HG03558 (cell line): ENCODE data around the gene PROX2.

ENCODE experiments used
- ATAC-seq: cut with Tn5 transposase; IDR thresholded peaks from one replicate; pipeline ENCODE4 v1.9.1; 2021; ENCODE audit warnings: moderate number of reproducible peaks; ENCODE audit not compliant: unreplicated experiment; ENCODE audit errors: extremely low read depth

Gene PROX2

GRCh38 chr14:74882103-74882920 is 6.4 kb upstream of the PROX2 start:
- peak; percentile 15 for ATAC-seq

DNA sequence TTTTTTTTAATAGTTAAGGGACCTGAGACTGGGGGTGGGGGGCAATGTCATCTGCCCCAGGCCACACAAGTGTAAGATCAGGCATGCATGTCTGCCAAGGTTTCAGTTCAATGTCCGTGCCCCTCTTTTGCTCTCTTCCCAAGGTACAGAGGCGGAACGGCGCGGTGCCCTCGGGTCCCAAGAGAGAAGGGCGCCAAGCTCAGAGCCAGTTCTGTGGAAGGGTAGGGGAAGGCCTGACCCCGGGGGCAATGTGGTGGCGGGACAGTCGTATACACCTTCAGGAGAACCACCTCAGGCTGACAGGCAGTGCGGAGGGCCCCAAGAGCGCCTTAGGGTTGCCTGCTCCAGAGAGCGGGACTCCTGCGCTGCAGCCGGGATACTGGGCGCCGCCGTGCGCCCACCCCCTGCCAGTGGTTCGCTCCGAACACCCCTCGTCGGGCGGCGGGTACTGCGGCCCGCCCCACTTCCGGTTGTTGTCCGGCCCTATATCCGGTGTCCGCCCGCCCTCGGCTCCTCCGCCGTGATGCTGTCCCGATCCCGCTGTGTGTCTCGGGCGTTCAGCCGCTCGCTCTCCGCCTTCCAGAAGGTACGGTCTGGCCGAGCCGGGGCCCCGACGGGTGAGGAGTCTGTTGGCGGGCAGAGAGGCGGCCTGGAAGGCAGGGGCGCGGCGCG is 5.6 kb upstream of the PROX2 start, which contains the start of gene DLST:
TSS of gene DLST (plus strand) at position 486 of the 672 bp plus-strand sequence. CDS start at position 524, 38 bp downstream.
- ATAC-seq, result peak; percentile 78

- ATAC-seq, result no peak
Observed at GRCh38 chr14:74879427-74880182, 3.7 kb upstream of the PROX2 start.

DNA sequence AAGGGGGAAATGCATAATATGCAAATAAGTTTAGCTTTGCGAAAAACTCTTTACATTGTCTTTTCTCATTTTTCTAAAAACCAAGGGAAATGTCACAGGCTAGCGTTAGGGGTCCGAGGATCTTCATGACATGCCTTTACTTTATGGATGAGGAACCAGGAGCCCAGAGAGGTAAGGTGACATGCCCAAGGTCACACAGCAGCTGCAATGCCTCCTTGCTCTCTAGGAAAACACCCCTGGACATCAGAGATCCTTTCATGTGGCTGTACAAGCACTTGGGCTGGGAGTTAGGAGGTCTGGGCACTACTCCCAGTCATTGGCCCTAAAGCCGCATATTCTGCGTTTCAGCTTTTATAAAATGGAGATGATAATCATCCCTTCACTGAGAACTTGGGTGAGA is 741 bp downstream of the PROX2 start:
- no peak for ATAC-seq

GRCh38 chr14:74871819-74872218 is 4.1 kb downstream of the PROX2 start:
- ATAC-seq, result no peak

- ATAC-seq, result no peak
Observed at GRCh38 chr14:74868739-74869138, 7.2 kb downstream of the PROX2 start.

DNA sequence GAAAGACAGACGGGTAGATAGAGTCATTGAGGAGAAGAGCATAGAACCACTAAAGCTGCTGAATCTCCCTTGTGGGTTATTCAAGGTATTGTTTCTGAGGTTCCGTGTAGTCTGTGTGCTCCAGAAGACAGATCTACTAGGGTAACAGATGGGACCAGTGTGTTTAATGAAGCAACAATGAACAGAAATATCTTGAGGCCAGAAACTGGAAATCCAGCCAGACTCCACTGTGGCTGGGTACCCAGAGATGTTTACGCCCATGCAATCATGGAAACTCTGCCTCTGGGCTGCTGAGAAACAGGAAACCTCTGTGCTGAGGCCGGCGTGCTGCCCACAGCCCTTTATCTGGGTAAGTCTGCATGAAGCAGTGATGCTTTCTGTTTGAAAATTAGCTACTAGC is 8.3 kb downstream of the PROX2 start:
- no peak for ATAC-seq

- ATAC-seq, result no peak
Observed at GRCh38 chr14:74866708-74867389, 9.1 kb downstream of the PROX2 start.

DNA sequence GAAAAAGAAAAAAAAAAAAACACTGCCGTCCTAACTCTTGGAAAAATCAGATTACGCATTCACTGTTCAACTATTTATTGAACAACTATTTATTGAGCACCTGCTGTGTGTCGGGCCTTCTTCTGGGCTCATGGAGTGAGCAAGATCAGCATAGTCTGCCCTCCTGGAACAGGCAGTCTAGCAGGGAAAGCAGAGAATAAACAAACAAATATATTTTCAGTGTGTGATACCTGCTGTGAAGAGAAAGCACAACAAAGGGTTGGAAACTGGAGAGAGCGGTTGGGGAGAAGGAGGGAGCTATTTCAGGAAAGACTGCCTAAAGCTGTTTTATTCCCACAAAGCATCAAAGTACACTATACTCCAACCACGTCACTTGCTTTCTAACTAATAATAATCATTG is 10.8 kb downstream of the PROX2 start:
- ATAC-seq, result no peak

DNA sequence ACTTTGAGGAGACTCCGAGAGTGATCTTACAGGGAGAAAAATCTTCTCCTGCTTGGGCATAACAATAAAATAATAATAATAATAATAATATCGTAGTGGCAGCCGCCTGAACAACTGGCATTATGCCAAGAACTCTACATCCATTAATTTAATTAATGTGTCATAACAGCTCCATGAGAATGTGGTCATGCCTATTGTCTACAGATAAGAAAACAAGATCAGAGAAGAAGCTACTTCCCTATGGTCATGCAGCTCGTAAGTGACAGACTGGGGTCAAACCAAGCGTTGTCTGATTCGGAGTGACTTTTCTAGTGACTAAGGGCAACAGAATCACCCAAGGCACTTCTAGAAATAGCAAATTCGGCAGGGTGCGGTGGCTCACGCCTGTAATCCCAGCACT is 11.7 kb downstream of the PROX2 start:
- ATAC-seq, result no peak

- no peak for ATAC-seq
Observed at GRCh38 chr14:74863274-74863673, 12.7 kb downstream of the PROX2 start.

GRCh38 chr14:74861734-74862090 is 14.2 kb downstream of the PROX2 start:
- no peak for ATAC-seq

GRCh38 chr14:74860899-74861733 is 14.8 kb downstream of the PROX2 start:
- no peak for ATAC-seq

- ATAC-seq, result no peak
Observed at GRCh38 chr14:74859757-74860552, 16.0 kb downstream of the PROX2 start.

- ATAC-seq, result no peak
Observed at GRCh38 chr14:74858022-74858421, 17.9 kb downstream of the PROX2 start.

DNA sequence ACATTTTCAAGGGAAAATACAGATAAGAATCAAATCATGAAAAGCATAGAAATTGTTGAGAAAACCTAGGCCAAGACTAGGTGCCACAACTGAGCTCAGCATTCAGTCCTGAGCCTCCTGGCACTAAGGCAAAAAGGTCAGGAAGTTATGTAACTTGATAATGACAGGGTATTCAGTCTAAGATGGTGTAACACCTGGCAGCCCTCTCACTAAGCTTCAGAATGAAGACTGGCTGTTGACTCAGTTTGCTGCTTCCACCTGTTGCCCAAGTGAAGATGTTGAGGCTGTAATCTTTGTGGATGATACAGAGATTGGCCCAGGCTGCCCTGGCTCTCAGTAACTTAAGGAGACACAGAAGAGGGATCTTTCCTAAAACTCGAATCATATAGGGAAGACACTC is 19.6 kb downstream of the PROX2 start:
- no peak for ATAC-seq

DNA sequence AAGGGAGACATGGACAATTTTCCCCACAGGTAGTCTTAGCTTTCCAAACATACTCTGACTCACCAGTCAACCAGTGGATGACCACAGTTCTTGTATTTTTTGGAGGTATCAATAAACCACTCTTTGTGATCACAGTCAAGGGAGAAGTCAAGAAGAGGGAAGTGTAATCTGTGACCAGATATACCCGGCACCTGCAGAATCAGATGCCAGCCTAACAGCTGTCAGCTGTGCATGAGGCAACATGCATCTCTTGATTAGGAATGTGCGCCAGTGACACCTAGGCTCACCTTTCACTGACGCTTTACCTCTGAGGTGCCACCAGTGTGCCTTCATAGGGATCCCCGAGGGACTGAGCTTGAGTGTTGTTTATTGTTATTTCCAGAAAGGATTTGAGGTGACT is 20.0 kb downstream of the PROX2 start:
- no peak for ATAC-seq

DNA sequence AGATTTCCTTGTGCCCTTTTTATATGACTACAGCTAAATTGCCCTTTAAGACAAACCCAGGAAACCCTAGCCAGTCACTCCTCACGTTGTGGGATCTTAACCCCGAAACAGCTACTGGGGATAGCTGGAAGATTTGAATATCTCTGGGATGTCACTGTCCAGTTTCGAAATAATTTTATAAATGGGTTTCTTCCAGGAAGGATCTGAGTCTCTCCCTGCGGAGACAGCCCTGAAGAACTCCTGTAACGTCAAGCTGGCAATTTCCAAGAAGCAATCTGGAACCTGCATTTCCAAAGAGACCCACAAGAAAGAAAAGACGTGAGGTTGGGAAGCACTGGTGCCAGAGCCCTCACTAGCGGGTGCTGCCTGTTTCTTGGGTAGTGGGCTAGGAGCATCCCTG is 20.9 kb downstream of the PROX2 start:
- ATAC-seq, result no peak

GRCh38 chr14:74853581-74853980 is 22.4 kb downstream of the PROX2 start:
- no peak for ATAC-seq
